IMR-90 (cell line): ENCODE results near the gene DOK3. TPM values are rescaled to one million over a fixed set of nuclear protein-coding genes. Genes with fewer than 3 reads are reported as not detected.

Experiments
- ATAC-seq: fragments of 200-7000 bp; cut with Tn5 transposase; 2 replicates; pipeline ENCODE4 v1.9.1; 2020; ENCODE audit warnings: low read depth, mild to moderate bottlenecking, moderate library complexity
- BruUV-seq: library from RNA; stranded (reverse); fragments of 400-500 nt; replicated peaks from 2 replicates; lab custom pipeline; 2021; lab: Mats Ljungman, UMichigan
- CTCF ChIA-PET: fragments of 300-600 bp; formaldehyde crosslinking; extraction: SDS; loops from one replicate; lab custom pipeline; 2021; ENCODE audit warnings: antibody characterized with exemption; lab: Yijun Ruan, JAX
- POLR2A ChIA-PET: fragments of 300-600 bp; sonication (Branson Sonifier 250); formaldehyde crosslinking; loops from one replicate; lab custom pipeline; 2022; ENCODE audit warnings: antibody characterized with exemption; ENCODE audit not compliant: unreplicated experiment; lab: Charles Lee
- DNase-seq: peaks from one replicate; pipeline ENCODE4 v3.0.0; 2013
- H2AFZ ChIP-seq: replicated peaks from 2 replicates; pipeline ENCODE3; 2013; ENCODE audit warnings: low read length, mild to moderate bottlenecking; ENCODE audit not compliant: poor library complexity
- H2AK5ac ChIP-seq: 2 replicates; pipeline ENCODE4 v1.6.1; 2013; ENCODE audit warnings: low read depth, low read length, inconsistent platforms
- H2AK9ac ChIP-seq: replicated peaks from 2 replicates; pipeline ENCODE3; 2013; ENCODE audit warnings: mild to moderate bottlenecking, low read depth, low read length, moderate library complexity; ENCODE audit not compliant: poor library complexity
- H2BK120ac ChIP-seq: 2 replicates; pipeline ENCODE4 v1.6.1; 2013; ENCODE audit warnings: low read depth, low read length, inconsistent platforms
- H2BK15ac ChIP-seq: 3 replicates; pipeline ENCODE4 v1.6.1; 2013; ENCODE audit warnings: low read depth, low read length, inconsistent platforms
- H2BK20ac ChIP-seq: 2 replicates; pipeline ENCODE4 v1.6.1; 2013; ENCODE audit warnings: low read depth, mild to moderate bottlenecking, inconsistent platforms, low read length, moderate library complexity
- H2BK5ac ChIP-seq: 2 replicates; pipeline ENCODE4 v1.6.1; 2013; ENCODE audit warnings: mild to moderate bottlenecking, low read depth, low read length, inconsistent platforms; ENCODE audit not compliant: poor library complexity, severe bottlenecking
- H3K14ac ChIP-seq: replicated peaks from 2 replicates; pipeline ENCODE4 v1.6.1; 2013; ENCODE audit warnings: low read depth, low read length, inconsistent platforms
- H3K18ac ChIP-seq: 2 replicates; pipeline ENCODE4 v1.6.1; 2013; ENCODE audit warnings: low read depth, low read length, control low read depth
- H3K23ac ChIP-seq: 2 replicates; pipeline ENCODE4 v1.6.1; 2013; ENCODE audit warnings: low read depth, low read length, inconsistent platforms
- H3K27ac ChIP-seq: 2 replicates; pipeline ENCODE4 v1.5.1; 2013; ENCODE audit warnings: mild to moderate bottlenecking, control low read depth, low read length; ENCODE audit not compliant: insufficient read depth
- H3K27me3 ChIP-seq: 2 replicates; pipeline ENCODE4 v1.6.1; 2013; ENCODE audit warnings: low read length; ENCODE audit not compliant: control insufficient read depth, insufficient read depth
- H3K36me3 ChIP-seq: 2 replicates; pipeline ENCODE4 v1.6.1; 2013; ENCODE audit warnings: low read length, mixed read lengths; ENCODE audit not compliant: control insufficient read depth, insufficient read depth
- H3K4ac ChIP-seq: 2 replicates; pipeline ENCODE4 v1.6.1; 2013; ENCODE audit warnings: low read depth, low read length, inconsistent platforms
- H3K4me1 ChIP-seq: 2 replicates; pipeline ENCODE4 v1.6.1; 2013; ENCODE audit warnings: low read length, mixed read lengths; ENCODE audit not compliant: control insufficient read depth, insufficient read depth
- H3K4me2 ChIP-seq: 2 replicates; pipeline ENCODE4 v1.6.1; 2013; ENCODE audit warnings: low read depth, mild to moderate bottlenecking, control low read depth, low read length, moderate library complexity
- H3K4me3 ChIP-seq: 2 replicates; pipeline ENCODE4 v1.5.1; 2013; ENCODE audit warnings: low read depth, mild to moderate bottlenecking, control low read depth, low read length, moderate library complexity; ENCODE audit not compliant: insufficient read depth
- H3K56ac ChIP-seq: 2 replicates; pipeline ENCODE4 v1.6.1; 2013; ENCODE audit warnings: low read length, inconsistent platforms; ENCODE audit not compliant: insufficient read depth; ENCODE audit errors: extremely low read depth
- H3K79me1 ChIP-seq, 2 experiments: 2 replicates each; pipeline ENCODE4 v1.6.1; 2013; ENCODE audit warnings: low read length in 2 of 2, inconsistent platforms in 1 of 2, low read depth in 1 of 2
- H3K9ac ChIP-seq: 2 replicates; pipeline ENCODE4 v1.6.1; 2013; ENCODE audit warnings: low read depth, low read length, control low read depth
- H3K9me1 ChIP-seq: 2 replicates; pipeline ENCODE4 v1.6.1; 2013; ENCODE audit warnings: low read length, inconsistent platforms; ENCODE audit not compliant: insufficient read depth
- H3K9me3 ChIP-seq: 2 replicates; pipeline ENCODE4 v1.6.1; 2013; ENCODE audit warnings: low read length; ENCODE audit not compliant: control insufficient read depth, insufficient read depth
- H4K20me1 ChIP-seq: 2 replicates; pipeline ENCODE4 v1.6.1; 2013; ENCODE audit warnings: low read length, inconsistent platforms; ENCODE audit not compliant: insufficient read depth
- H4K5ac ChIP-seq: 2 replicates; pipeline ENCODE4 v1.6.1; 2013; ENCODE audit warnings: mild to moderate bottlenecking, low read depth, low read length, control low read depth
- H4K8ac ChIP-seq, 2 experiments: 2 replicates each; pipeline ENCODE4 v1.6.1; 2013; ENCODE audit warnings: low read depth in 2 of 2, low read length in 2 of 2, control low read depth in 1 of 2, inconsistent platforms in 1 of 2
- H4K91ac ChIP-seq: 2 replicates; pipeline ENCODE4 v1.6.1; 2013; ENCODE audit warnings: low read depth, low read length, inconsistent platforms; ENCODE audit not compliant: insufficient read depth
- CHD1 ChIP-seq: IDR thresholded peaks from 2 replicates; pipeline ENCODE4 v1.6.1; 2012; ENCODE audit warnings: low read depth, low read length, improper control_type of control experiment
- FOS ChIP-seq: fragments of 150-350 bp; IDR thresholded peaks from 2 replicates; pipeline ENCODE4 v1.6.1; 2016; ENCODE audit warnings: low read depth, low read length
- MAZ ChIP-seq: IDR thresholded peaks from 2 replicates; pipeline ENCODE4 v1.6.1; 2012; ENCODE audit warnings: low read depth, mild to moderate bottlenecking, low read length, improper control_type of control experiment, moderate library complexity, borderline replicate concordance
- RCOR1 ChIP-seq: IDR thresholded peaks from 2 replicates; pipeline ENCODE4 v1.6.1; 2012; ENCODE audit warnings: mild to moderate bottlenecking, low read length, improper control_type of control experiment; ENCODE audit not compliant: insufficient replicate concordance
- RFX5 ChIP-seq: IDR thresholded peaks from 2 replicates; pipeline ENCODE4 v1.8.0; 2012; ENCODE audit warnings: low read depth, mild to moderate bottlenecking, low read length, moderate library complexity
- USF2 ChIP-seq: fragments of 150-350 bp; IDR thresholded peaks from 2 replicates; pipeline ENCODE4 v1.6.1; 2017; ENCODE audit warnings: mild to moderate bottlenecking, antibody characterized with exemption, low read length, low read depth
- WGBS, 2 experiments: methylation state at CpG; one replicate each; pipeline versions ENCODE4 v1.1.5 to v1.1.7; 2013; ENCODE audit warnings: missing lambda C conversion rate in 2 of 2; ENCODE audit not compliant: insufficient read length in 1 of 2; ENCODE audit errors: extremely low coverage in 2 of 2; 5-methylcytosine and 5-hydroxymethylcytosine counted together
- dilution Hi-C: fragments of 300-500 bp; cut with HindIII; formaldehyde crosslinking; loops from one replicate; pipeline ENCODE4 v1.14.3; 2018; ENCODE audit warnings: low sequenced_read_pairs; ENCODE audit not compliant: unreplicated experiment
- in situ Hi-C: fragments of 300-500 bp; cut with MboI; formaldehyde crosslinking; loops from 3 replicates; pipeline ENCODE4 v1.14.3; 2019; ENCODE audit warnings: low sequenced_read_pairs, inconsistent platforms, mixed read lengths
- intact Hi-C: fragments of 100-400 bp; cut with micrococcal nuclease; formaldehyde crosslinking; loops from 2 replicates; pipeline ENCODE4 v1.10.0; 2022
- polyA plus RNA-seq, 3 experiments: library from polyadenylated mRNA; depleted of rRNA; stranded (reverse); fragments of >200 nt; gene quantifications; 2 replicates each; pipeline ENCODE4 v1.2.3, GENCODE V29; 2012; ENCODE audit warnings: low replicate concordance in 1 of 3
- total RNA-seq: library from RNA; depleted of rRNA; stranded (reverse); fragments of >200 nt; gene quantifications from 2 replicates; pipeline ENCODE4 v1.2.3, GENCODE V29; 2012

DOK3 gene
- total and polyA plus RNA-seq, 2 of the 4 experiments (the other 2 are of a cell fraction), result 0.54 to 3.9 TPM

GRCh38 chr5:177557041-177557647 is 47.5 kb upstream of the DOK3 start:
- POLR2A ChIA-PET, result no interaction called here
- no TSS peak for BruUV-seq
- H4K8ac ChIP-seq, result no peak overlapping the region
- H3K18ac ChIP-seq, result no peak overlapping the region
- WGBS, 2 experiments, result no CpG with 5 or more reads among the region's 4 CpGs
- no peak overlapping the region for H4K91ac ChIP-seq
- no peak overlapping the region for H2BK120ac ChIP-seq
- peaks cover 2% of the 10 kb centered on the region; the same call in 1 of the 2 replicates for H3K36me3 ChIP-seq
- no peaks in the 10 kb centered on the region for H3K9me3 ChIP-seq
- no peak overlapping the region for H3K56ac ChIP-seq
- no peak overlapping the region for H3K14ac ChIP-seq
- no peak overlapping the region for H4K5ac ChIP-seq
- DNase-seq (no peak), ATAC-seq (no peak)
- CTCF ChIA-PET, result no interaction called here
- no peak overlapping the region for H2AK9ac ChIP-seq
- no peak overlapping the region for H2BK20ac ChIP-seq
- H3K27ac ChIP-seq, result no peak overlapping the region
- H3K9me1 ChIP-seq, result peaks cover 16% of the 10 kb centered on the region
- no peak overlapping the region for H2BK15ac ChIP-seq
- no peak overlapping the region for H3K23ac ChIP-seq
- H3K4me3 ChIP-seq, result no peak overlapping the region
- dilution Hi-C loops, result no loop called here
- H3K4ac ChIP-seq, result no peak overlapping the region
- H3K27me3 ChIP-seq, result no peaks in the 10 kb centered on the region
- peak overlapping the region; percentile 74 for H2AFZ ChIP-seq
- TF ChIP-seq USF2, result peak; percentile 50
- TF ChIP-seq MAZ, result no peak
- TF ChIP-seq RFX5, result no peak
- no peak for TF ChIP-seq CHD1
- no peak for TF ChIP-seq FOS
- no peak for TF ChIP-seq RCOR1
- no peak overlapping the region for H3K4me2 ChIP-seq
- no peak overlapping the region for H2BK5ac ChIP-seq
- H3K79me1 ChIP-seq, result peaks cover 0 to 19% of the 10 kb centered on the region in 2 experiments; a peak in 2 of 4 replicates
- peaks cover 14% of the 10 kb centered on the region for H3K4me1 ChIP-seq
- intact Hi-C loops, result no loop called here
- H2AK5ac ChIP-seq, result no peak overlapping the region
- H4K20me1 ChIP-seq, result peaks cover 17% of the 10 kb centered on the region
- in situ Hi-C loops, result no loop called here
- no peak overlapping the region for H3K9ac ChIP-seq
